HepG2 (cell line): ENCODE results near the gene ETV6. TPM values are rescaled to one million over a fixed set of nuclear protein-coding genes. Genes with fewer than 3 reads are reported as not detected.

Experiments
- BORCS8-MEF2B ChIP-seq: sonication (generic); formaldehyde crosslinking; IDR thresholded peaks from 2 replicates; pipeline ENCODE4 v1.8.0; 2022; ENCODE audit warnings: mild to moderate bottlenecking, missing genetic modification reagents
- CC2D1A ChIP-seq: sonication (generic); formaldehyde crosslinking; IDR thresholded peaks from 2 replicates; pipeline ENCODE4 v1.8.1; 2023; ENCODE audit warnings: mild to moderate bottlenecking, missing genetic modification reagents
- CEBPG ChIP-seq: IDR thresholded peaks from 2 replicates; pipeline ENCODE4 v1.6.1; 2016
- ERF ChIP-seq: IDR thresholded peaks from 2 replicates; pipeline ENCODE4 v1.6.1; 2018; ENCODE audit warnings: missing biosample characterization, missing genetic modification reagents
- GPN1 ChIP-seq: sonication (generic); formaldehyde crosslinking; IDR thresholded peaks from 2 replicates; pipeline ENCODE4 v1.5.1; 2020; ENCODE audit warnings: missing genetic modification reagents, borderline replicate concordance
- HOXA7 ChIP-seq: sonication (generic); formaldehyde crosslinking; IDR thresholded peaks from 2 replicates; pipeline ENCODE4 v1.8.1; 2022; ENCODE audit warnings: mild to moderate bottlenecking, missing genetic modification reagents, moderate library complexity
- IKZF5 ChIP-seq: IDR thresholded peaks from 2 replicates; pipeline ENCODE4 v1.6.1; 2018; ENCODE audit warnings: missing genetic modification reagents, mild to moderate bottlenecking, missing compliant biosample characterization
- KDM4B ChIP-seq: sonication (generic); formaldehyde crosslinking; IDR thresholded peaks from 2 replicates; pipeline ENCODE4 v1.4.0; 2020; ENCODE audit warnings: missing genetic modification reagents
- KIAA2018 ChIP-seq: sonication (generic); formaldehyde crosslinking; IDR thresholded peaks from 2 replicates; pipeline ENCODE4 v1.5.0; 2020; ENCODE audit warnings: mild to moderate bottlenecking, missing genetic modification reagents, borderline replicate concordance
- MATR3 ChIP-seq: sonication (generic); formaldehyde crosslinking; IDR thresholded peaks from 2 replicates; pipeline ENCODE4 v1.4.0; 2020; ENCODE audit warnings: missing genetic modification reagents
- MEIS1 ChIP-seq: sonication (generic); formaldehyde crosslinking; IDR thresholded peaks from 2 replicates; pipeline ENCODE4 v1.9.0; 2021; ENCODE audit warnings: mild to moderate bottlenecking, missing genetic modification reagents, moderate library complexity, borderline replicate concordance
- NAIF1 ChIP-seq: sonication (generic); formaldehyde crosslinking; IDR thresholded peaks from 2 replicates; pipeline ENCODE4 v1.5.0; 2020; ENCODE audit warnings: mild to moderate bottlenecking, missing genetic modification reagents, borderline replicate concordance
- NCOA1 ChIP-seq: sonication (generic); formaldehyde crosslinking; IDR thresholded peaks from 2 replicates; pipeline ENCODE4 v1.9.0; 2021; ENCODE audit warnings: missing genetic modification reagents
- NCOA2 ChIP-seq: sonication (generic); formaldehyde crosslinking; IDR thresholded peaks from 2 replicates; pipeline ENCODE4 v1.8.0; 2022; ENCODE audit warnings: inconsistent platforms
- NFE2L2 ChIP-seq: fragments of 150-350 bp; IDR thresholded peaks from 2 replicates; pipeline ENCODE4 v1.6.1; 2014; ENCODE audit warnings: low read length
- PRMT3 ChIP-seq: sonication (generic); formaldehyde crosslinking; IDR thresholded peaks from 2 replicates; pipeline ENCODE4 v1.8.1; 2022; ENCODE audit warnings: low read depth, mild to moderate bottlenecking, moderate library complexity, missing genetic modification reagents, borderline replicate concordance
- SALL2 ChIP-seq: sonication (generic); formaldehyde crosslinking; IDR thresholded peaks from 2 replicates; pipeline ENCODE4 v1.8.1; 2023; ENCODE audit warnings: mild to moderate bottlenecking, missing genetic modification reagents, inconsistent platforms
- SAP130 ChIP-seq: IDR thresholded peaks from 2 replicates; pipeline ENCODE4 v1.6.1; 2016; ENCODE audit warnings: low read depth
- SMAD9 ChIP-seq: sonication (generic); formaldehyde crosslinking; IDR thresholded peaks from 2 replicates; pipeline ENCODE4 v1.5.1; 2020; ENCODE audit warnings: mild to moderate bottlenecking, missing genetic modification reagents
- TMF1 ChIP-seq: sonication (generic); formaldehyde crosslinking; IDR thresholded peaks from 2 replicates; pipeline ENCODE4 v1.8.1; 2022; ENCODE audit warnings: low read depth, missing genetic modification reagents
- ZNF547 ChIP-seq: sonication (generic); formaldehyde crosslinking; IDR thresholded peaks from 2 replicates; pipeline ENCODE4 v1.5.1; 2020; ENCODE audit warnings: mild to moderate bottlenecking, missing genetic modification reagents
- ZNF580 ChIP-seq: IDR thresholded peaks from 2 replicates; pipeline ENCODE4 v1.6.1; 2016; ENCODE audit warnings: low read depth, borderline replicate concordance
- ZNF782 ChIP-seq: sonication (generic); formaldehyde crosslinking; IDR thresholded peaks from 2 replicates; pipeline ENCODE4 v1.4.0; 2020; ENCODE audit warnings: missing genetic modification reagents, mild to moderate bottlenecking, borderline replicate concordance
- ZNF816 ChIP-seq: sonication (generic); formaldehyde crosslinking; IDR thresholded peaks from 2 replicates; pipeline ENCODE4 v1.8.0; 2022; ENCODE audit warnings: missing genetic modification reagents, mild to moderate bottlenecking, borderline replicate concordance
- ZNF83 ChIP-seq: sonication (generic); formaldehyde crosslinking; IDR thresholded peaks from 2 replicates; pipeline ENCODE4 v1.4.0; 2020; ENCODE audit warnings: missing genetic modification reagents, mild to moderate bottlenecking, borderline replicate concordance
- polyA plus RNA-seq, 8 experiments: library from polyadenylated mRNA; depleted of rRNA in 3 of 8; stranded (reverse) in 7 of 8; unstranded in 1 of 8; fragments of >200 nt; fragmentation: Illumina TruSeq in 4 of 8; extraction: Trizol in 4 of 8; gene quantifications; 2 replicates each; pipeline versions ENCODE4 v1.2.1 to v1.2.3, GENCODE V29; 2011 to 2016; ENCODE audit warnings: low read depth in 4 of 8, missing spikeins in 1 of 8, mixed read lengths in 1 of 8; ENCODE audit not compliant: insufficient read depth in 1 of 8
- total RNA-seq, 5 experiments: library from RNA; depleted of rRNA; stranded (reverse); fragments of >200 nt; fragmentation: Illumina TruSeq; extraction: Trizol; gene quantifications; 2 replicates each; pipeline ENCODE4 v1.2.3, GENCODE V29; 2016; ENCODE audit warnings: low read depth in 1 of 5

Gene ETV6
- total and polyA plus RNA-seq, 2 of the 13 experiments (the other 11 are each of a cell fraction or from before 2014, with no cell fraction given): 2.2 to 3.0 TPM

GRCh38 chr12:11710906-11711305 is 61.4 kb downstream of the ETV6 start (continued):
- no peak for TF ChIP-seq KIAA2018
- no peak for TF ChIP-seq HOXA7 (CRISPR knock-in tag)
- TF ChIP-seq NAIF1: no peak
- TF ChIP-seq SALL2: no peak
- TF ChIP-seq NCOA1 (CRISPR knock-in tag): no peak
- TF ChIP-seq MEIS1: no peak
- no peak for TF ChIP-seq ZNF782 (CRISPR knock-in tag)
- TF ChIP-seq SAP130 (CRISPR knock-in tag): no peak
- TF ChIP-seq NCOA2: peak; percentile 40; the same call in 1 of the 2 replicates
- no peak for TF ChIP-seq CC2D1A (CRISPR knock-in tag)
- no peak for TF ChIP-seq IKZF5 (CRISPR knock-in tag)
- no peak for TF ChIP-seq GPN1 (CRISPR knock-in tag)
- peak; percentile 44 for TF ChIP-seq CEBPG
- TF ChIP-seq ERF (CRISPR knock-in tag): 0 out of 2 replicates have a peak, but pooled peaks have one; percentile 29
- TF ChIP-seq ZNF580 (CRISPR knock-in tag): no peak
- no peak for TF ChIP-seq KDM4B
- TF ChIP-seq ZNF83: no peak
- no peak for TF ChIP-seq ZNF816 (CRISPR knock-in tag)
- no peak for TF ChIP-seq SMAD9 (CRISPR knock-in tag)
- TF ChIP-seq BORCS8-MEF2B (CRISPR knock-in tag): no peak
- TF ChIP-seq NFE2L2: no peak
- no peak for TF ChIP-seq MATR3
- no peak for TF ChIP-seq ZNF547 (CRISPR knock-in tag)
- TF ChIP-seq PRMT3 (CRISPR knock-in tag): no peak
- TF ChIP-seq TMF1 (CRISPR knock-in tag): no peak
